ENCODE measurements around the gene CHKA. TPM values are rescaled to one million over a fixed set of nuclear protein-coding genes. Genes with fewer than 3 reads are reported as not detected.

The CHKA gene
- total and polyA plus RNA-seq, 2 of the 8 experiments (the other 6 are each of a cell fraction or from before 2014, with no cell fraction given), result 61.2 to 86.6 TPM

- TF ChIP-seq, protein P1, sequence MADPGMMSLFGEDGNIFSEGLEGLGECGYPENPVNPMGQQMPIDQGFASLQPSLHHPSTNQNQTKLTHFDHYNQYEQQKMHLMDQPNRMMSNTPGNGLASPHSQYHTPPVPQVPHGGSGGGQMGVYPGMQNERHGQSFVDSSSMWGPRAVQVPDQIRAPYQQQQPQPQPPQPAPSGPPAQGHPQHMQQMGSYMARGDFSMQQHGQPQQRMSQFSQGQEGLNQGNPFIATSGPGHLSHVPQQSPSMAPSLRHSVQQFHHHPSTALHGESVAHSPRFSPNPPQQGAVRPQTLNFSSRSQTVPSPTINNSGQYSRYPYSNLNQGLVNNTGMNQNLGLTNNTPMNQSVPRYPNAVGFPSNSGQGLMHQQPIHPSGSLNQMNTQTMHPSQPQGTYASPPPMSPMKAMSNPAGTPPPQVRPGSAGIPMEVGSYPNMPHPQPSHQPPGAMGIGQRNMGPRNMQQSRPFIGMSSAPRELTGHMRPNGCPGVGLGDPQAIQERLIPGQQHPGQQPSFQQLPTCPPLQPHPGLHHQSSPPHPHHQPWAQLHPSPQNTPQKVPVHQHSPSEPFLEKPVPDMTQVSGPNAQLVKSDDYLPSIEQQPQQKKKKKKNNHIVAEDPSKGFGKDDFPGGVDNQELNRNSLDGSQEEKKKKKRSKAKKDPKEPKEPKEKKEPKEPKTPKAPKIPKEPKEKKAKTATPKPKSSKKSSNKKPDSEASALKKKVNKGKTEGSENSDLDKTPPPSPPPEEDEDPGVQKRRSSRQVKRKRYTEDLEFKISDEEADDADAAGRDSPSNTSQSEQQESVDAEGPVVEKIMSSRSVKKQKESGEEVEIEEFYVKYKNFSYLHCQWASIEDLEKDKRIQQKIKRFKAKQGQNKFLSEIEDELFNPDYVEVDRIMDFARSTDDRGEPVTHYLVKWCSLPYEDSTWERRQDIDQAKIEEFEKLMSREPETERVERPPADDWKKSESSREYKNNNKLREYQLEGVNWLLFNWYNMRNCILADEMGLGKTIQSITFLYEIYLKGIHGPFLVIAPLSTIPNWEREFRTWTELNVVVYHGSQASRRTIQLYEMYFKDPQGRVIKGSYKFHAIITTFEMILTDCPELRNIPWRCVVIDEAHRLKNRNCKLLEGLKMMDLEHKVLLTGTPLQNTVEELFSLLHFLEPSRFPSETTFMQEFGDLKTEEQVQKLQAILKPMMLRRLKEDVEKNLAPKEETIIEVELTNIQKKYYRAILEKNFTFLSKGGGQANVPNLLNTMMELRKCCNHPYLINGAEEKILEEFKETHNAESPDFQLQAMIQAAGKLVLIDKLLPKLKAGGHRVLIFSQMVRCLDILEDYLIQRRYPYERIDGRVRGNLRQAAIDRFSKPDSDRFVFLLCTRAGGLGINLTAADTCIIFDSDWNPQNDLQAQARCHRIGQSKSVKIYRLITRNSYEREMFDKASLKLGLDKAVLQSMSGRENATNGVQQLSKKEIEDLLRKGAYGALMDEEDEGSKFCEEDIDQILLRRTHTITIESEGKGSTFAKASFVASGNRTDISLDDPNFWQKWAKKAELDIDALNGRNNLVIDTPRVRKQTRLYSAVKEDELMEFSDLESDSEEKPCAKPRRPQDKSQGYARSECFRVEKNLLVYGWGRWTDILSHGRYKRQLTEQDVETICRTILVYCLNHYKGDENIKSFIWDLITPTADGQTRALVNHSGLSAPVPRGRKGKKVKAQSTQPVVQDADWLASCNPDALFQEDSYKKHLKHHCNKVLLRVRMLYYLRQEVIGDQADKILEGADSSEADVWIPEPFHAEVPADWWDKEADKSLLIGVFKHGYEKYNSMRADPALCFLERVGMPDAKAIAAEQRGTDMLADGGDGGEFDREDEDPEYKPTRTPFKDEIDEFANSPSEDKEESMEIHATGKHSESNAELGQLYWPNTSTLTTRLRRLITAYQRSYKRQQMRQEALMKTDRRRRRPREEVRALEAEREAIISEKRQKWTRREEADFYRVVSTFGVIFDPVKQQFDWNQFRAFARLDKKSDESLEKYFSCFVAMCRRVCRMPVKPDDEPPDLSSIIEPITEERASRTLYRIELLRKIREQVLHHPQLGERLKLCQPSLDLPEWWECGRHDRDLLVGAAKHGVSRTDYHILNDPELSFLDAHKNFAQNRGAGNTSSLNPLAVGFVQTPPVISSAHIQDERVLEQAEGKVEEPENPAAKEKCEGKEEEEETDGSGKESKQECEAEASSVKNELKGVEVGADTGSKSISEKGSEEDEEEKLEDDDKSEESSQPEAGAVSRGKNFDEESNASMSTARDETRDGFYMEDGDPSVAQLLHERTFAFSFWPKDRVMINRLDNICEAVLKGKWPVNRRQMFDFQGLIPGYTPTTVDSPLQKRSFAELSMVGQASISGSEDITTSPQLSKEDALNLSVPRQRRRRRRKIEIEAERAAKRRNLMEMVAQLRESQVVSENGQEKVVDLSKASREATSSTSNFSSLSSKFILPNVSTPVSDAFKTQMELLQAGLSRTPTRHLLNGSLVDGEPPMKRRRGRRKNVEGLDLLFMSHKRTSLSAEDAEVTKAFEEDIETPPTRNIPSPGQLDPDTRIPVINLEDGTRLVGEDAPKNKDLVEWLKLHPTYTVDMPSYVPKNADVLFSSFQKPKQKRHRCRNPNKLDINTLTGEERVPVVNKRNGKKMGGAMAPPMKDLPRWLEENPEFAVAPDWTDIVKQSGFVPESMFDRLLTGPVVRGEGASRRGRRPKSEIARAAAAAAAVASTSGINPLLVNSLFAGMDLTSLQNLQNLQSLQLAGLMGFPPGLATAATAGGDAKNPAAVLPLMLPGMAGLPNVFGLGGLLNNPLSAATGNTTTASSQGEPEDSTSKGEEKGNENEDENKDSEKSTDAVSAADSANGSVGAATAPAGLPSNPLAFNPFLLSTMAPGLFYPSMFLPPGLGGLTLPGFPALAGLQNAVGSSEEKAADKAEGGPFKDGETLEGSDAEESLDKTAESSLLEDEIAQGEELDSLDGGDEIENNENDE (IDR thresholded peaks at IDR 0.05; ENCODE audit: insufficient replicate concordance, low read length), result no peak
- TF ChIP-seq YY1 (IDR thresholded peaks at IDR 0.05; ENCODE audit: low read depth, low read length) (no peak), GABPA (IDR thresholded peaks at IDR 0.05; ENCODE audit: borderline replicate concordance, insufficient read depth, low read length) (no peak), TCF12 (IDR thresholded peaks at IDR 0.05; ENCODE audit: low read depth, low read length) (no peak), MAFK (IDR thresholded peaks at IDR 0.05; ENCODE audit: low read depth, low read length) (no peak)
These were observed 19.5 kb upstream of the CHKA start (continued) for GRCh38 chr11:68140496-68141245.

All from H1 (cell line).